Measurements from ENCODE around the gene LAMA5. TPM values are rescaled to one million over a fixed set of nuclear protein-coding genes. Genes with fewer than 3 reads are reported as not detected.

The LAMA5 gene
- total RNA-seq, 1 donor from 2014 or later = 12.1 TPM

DNA sequence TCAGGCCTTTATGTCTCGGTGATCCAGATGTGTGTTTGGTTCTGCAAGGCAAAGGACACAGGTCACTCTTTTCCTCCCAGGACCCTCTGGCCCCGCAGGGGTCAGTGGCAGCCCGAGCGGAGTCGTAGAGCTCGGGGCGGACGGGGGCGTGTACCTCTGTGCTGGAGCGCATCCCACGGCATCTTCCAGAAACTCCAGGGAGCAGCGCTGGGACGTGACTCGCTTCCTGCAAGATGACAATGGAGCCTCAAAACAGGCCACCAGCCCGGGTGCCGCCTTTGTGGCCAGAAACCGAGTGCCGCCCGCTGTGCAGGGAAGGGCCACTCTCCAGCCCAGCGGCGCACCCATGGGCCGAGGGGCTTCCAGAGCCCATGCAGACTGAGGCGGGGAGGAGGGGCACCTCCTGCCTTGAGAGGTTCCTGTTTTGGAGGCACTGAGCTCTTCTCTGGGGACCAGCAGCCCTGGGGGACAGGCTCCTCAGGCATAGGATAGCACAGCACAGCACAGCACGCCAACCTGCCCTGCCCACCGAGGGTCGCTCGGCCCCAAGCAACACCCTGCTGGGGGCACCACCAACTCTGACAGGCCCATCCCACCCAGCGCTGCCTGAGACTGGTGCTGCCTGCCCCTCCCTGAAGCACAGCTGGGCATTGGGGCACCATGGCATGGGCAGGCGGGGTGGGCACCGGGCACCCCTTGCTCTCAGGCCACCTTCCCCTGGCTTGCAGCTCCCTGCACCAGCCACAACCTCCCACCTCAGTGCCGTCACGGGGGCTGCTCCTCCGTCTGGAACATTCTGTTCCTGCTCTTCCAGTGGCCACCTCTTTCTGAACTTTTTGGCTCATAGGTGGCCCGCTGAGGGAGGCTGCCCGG, 29.5 kb upstream of the LAMA5 start:
- peaks cover 15% of the 10 kb centered on the region for H3K36me3 Mint-ChIP-seq
- no peaks in the 10 kb centered on the region for H3K4me1 Mint-ChIP-seq
- Histone ChIP-seq H3K4me2 (no peak overlapping the region), H3K9me3 (ENCODE audit: low read depth) (no peaks in the 10 kb centered on the region), H3K27me3 (no peaks in the 10 kb centered on the region), H4K20me1 (ENCODE audit: low read depth) (peaks cover 6% of the 10 kb centered on the region), H3K4me1 (no peaks in the 10 kb centered on the region), H3K4me3 (no peak overlapping the region), H3K9ac (no peak overlapping the region), H3K27ac (no peak overlapping the region), H3K79me2 (ENCODE audit: low read depth) (no peaks in the 10 kb centered on the region), H2AFZ (replicated peaks) (no peak overlapping the region), H3F3A (ENCODE audit: low read depth) (no peaks in the 10 kb centered on the region), H3K36me3 (no peaks in the 10 kb centered on the region)
- H3K27me3 Mint-ChIP-seq (ENCODE audit: insufficient read depth, low read depth) = no peaks in the 10 kb centered on the region
- H3K9me3 Mint-ChIP-seq = no peaks in the 10 kb centered on the region
- TF ChIP-seq EZH2 (IDR thresholded peaks at IDR 0.05) (no peak), EZH2phosphoT487 (IDR thresholded peaks at IDR 0.05) (no peak)
- TF ChIP-seq, protein P1, sequence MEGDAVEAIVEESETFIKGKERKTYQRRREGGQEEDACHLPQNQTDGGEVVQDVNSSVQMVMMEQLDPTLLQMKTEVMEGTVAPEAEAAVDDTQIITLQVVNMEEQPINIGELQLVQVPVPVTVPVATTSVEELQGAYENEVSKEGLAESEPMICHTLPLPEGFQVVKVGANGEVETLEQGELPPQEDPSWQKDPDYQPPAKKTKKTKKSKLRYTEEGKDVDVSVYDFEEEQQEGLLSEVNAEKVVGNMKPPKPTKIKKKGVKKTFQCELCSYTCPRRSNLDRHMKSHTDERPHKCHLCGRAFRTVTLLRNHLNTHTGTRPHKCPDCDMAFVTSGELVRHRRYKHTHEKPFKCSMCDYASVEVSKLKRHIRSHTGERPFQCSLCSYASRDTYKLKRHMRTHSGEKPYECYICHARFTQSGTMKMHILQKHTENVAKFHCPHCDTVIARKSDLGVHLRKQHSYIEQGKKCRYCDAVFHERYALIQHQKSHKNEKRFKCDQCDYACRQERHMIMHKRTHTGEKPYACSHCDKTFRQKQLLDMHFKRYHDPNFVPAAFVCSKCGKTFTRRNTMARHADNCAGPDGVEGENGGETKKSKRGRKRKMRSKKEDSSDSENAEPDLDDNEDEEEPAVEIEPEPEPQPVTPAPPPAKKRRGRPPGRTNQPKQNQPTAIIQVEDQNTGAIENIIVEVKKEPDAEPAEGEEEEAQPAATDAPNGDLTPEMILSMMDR (IDR thresholded peaks at IDR 0.05) = no peak
- no peak for DNase-seq (ENCODE audit: low spot score)
- no peak overlapping the region for H3K4me3 Mint-ChIP-seq
- no peak overlapping the region for H3K27ac Mint-ChIP-seq

DNA sequence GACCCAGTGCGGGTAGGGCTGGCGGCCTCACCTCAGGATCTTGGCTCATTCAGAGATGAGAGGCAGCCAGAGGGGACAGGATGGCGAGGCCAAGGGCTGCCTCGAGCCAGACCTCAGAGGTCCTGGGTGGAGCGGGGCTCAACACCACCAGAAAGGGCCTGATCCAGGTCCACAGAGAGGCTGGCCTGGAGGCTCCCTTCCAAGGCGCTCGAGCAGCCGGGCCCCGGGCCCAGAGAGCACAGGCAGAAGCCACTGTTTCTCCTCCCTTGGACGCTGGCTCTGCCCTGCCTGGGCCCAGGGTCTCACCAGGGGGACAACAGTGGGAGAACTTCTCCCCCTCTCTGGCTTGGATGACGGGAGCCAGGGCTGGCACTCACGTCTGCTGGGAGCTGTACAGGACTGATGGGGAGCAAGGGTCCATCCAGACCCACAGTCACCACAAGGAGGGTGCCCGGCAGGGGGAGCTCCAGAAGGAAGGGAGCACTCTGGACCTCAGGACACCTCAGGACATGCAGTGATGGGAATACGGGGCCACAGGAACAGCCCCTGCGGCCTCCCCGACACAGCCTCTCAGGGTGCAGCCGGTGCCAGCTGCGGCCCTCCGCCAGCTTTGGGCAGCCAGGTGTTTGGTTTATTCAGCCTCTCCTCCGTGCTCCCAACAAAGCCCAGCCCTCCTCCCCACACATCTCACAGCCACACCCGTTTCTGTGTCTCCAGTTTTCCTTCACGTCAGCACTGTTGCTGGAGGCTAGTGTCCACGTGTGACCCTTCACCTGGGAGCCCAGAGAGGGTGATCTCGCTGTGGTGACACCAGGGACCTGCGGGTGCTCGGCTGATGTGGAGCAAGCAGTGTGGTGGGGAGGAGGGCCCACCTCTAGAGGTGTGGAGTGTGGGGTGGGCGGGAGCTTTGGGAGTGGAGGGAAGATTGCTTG, 28.5 kb upstream of the LAMA5 start:
- Histone ChIP-seq H3K9me3 (ENCODE audit: low read depth) (no peaks in the 10 kb centered on the region), H3K9ac (no peak overlapping the region), H4K20me1 (ENCODE audit: low read depth) (peaks cover 10% of the 10 kb centered on the region), H3K4me3 (no peak overlapping the region), H3K4me1 (no peaks in the 10 kb centered on the region), H3K79me2 (ENCODE audit: low read depth) (no peaks in the 10 kb centered on the region), H3K27ac (no peak overlapping the region), H2AFZ (replicated peaks) (no peak overlapping the region), H3K27me3 (no peaks in the 10 kb centered on the region), H3K36me3 (no peaks in the 10 kb centered on the region), H3K4me2 (no peak overlapping the region), H3F3A (ENCODE audit: low read depth) (peaks cover under 1% of the 10 kb centered on the region)
- H3K4me1 Mint-ChIP-seq = no peaks in the 10 kb centered on the region
- peaks cover 13% of the 10 kb centered on the region for H3K36me3 Mint-ChIP-seq
- TF ChIP-seq, protein P1 (IDR thresholded peaks at IDR 0.05) = no peak
- no peak for TF ChIP-seq EZH2phosphoT487 (IDR thresholded peaks at IDR 0.05)
- TF ChIP-seq EZH2 (IDR thresholded peaks at IDR 0.05) = no peak
- peaks cover 2% of the 10 kb centered on the region for H3K27me3 Mint-ChIP-seq (ENCODE audit: insufficient read depth, low read depth)
- no peak overlapping the region for H3K4me3 Mint-ChIP-seq
- H3K27ac Mint-ChIP-seq = no peak overlapping the region
- H3K9me3 Mint-ChIP-seq = no peaks in the 10 kb centered on the region
- DNase-seq (ENCODE audit: low spot score) = no peak

DNA sequence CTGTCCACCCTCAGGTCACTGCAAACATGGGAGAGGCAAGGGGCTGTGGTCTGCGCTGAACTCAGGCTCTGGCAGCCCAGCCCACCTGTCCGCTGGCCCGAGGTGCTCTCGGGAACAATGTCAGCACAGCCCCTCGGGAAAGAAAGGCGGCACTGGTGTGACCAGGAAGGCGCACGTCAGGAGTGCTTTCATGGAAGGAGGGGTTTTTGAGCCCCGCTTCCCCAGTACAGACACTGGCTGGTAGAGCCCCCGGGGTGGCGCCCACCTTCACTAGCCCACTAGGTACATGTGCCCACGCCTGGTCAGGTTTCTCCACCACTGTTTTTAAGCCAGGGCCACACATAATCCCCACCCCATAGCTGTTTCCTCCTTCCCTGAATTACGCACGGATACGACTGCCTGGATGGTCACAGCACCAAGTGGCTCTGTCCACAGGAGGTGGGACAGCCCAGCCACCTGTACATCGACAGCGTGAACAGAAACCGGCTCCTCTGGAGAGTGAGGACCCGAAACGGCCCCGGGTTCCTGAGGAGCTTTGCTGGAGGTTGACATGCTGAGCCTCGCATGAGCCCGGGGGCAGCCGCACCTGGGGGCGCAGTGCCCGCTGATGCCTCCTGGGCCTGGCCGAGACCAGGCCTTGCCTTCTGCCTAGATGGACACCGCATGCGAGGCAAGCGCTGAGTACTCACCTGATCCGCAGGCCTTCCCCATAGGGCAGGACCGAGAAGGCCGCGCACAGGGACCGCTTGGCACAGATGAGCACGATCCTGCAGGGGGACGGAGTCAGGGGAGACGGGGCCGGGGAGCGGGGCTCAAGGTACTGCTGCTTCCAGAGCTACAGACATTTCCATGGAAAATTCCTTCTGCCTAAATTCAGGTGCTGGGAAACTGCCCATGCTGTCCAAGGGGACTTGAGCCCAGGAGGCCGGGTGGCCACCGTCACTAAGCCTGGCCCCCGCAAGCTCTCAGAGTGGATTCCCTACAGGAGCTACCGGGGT, 27.4 kb upstream of the LAMA5 start:
- Histone ChIP-seq H3K4me2 (no peak overlapping the region), H3F3A (ENCODE audit: low read depth) (peaks cover 4% of the 10 kb centered on the region), H3K79me2 (ENCODE audit: low read depth) (peaks cover 2% of the 10 kb centered on the region), H3K9me3 (ENCODE audit: low read depth) (no peaks in the 10 kb centered on the region), H4K20me1 (ENCODE audit: low read depth) (peaks cover 14% of the 10 kb centered on the region), H3K4me3 (no peak overlapping the region), H3K27ac (no peak overlapping the region), H2AFZ (replicated peaks) (no peak overlapping the region), H3K9ac (no peak overlapping the region), H3K27me3 (no peaks in the 10 kb centered on the region), H3K4me1 (no peaks in the 10 kb centered on the region), H3K36me3 (no peaks in the 10 kb centered on the region)
- Mint-ChIP-seq H3K27ac (no peak overlapping the region), H3K4me3 (no peak overlapping the region), H3K4me1 (no peaks in the 10 kb centered on the region), H3K36me3 (peaks cover 14% of the 10 kb centered on the region), H3K9me3 (no peaks in the 10 kb centered on the region), H3K27me3 (ENCODE audit: insufficient read depth, low read depth) (peaks cover 6% of the 10 kb centered on the region)
- no peak for TF ChIP-seq EZH2phosphoT487 (IDR thresholded peaks at IDR 0.05)
- TF ChIP-seq EZH2 (IDR thresholded peaks at IDR 0.05) = no peak
- TF ChIP-seq, protein P1 (IDR thresholded peaks at IDR 0.05) = no peak
- no peak for DNase-seq (ENCODE audit: low spot score)

Data from neural progenitor cell (in vitro differentiated cells).